ENCODE results near the gene MBD3L1.

GRCh38 chr19:8821748-8822241 is 10.4 kb upstream of the MBD3L1 start:
- no peak for TF ChIP-seq POLR2AphosphoS5 (IDR thresholded peaks at IDR 0.05; ENCODE audit: borderline replicate concordance, low read depth, low read length)
- no peak for TF ChIP-seq EZH2 (IDR thresholded peaks at IDR 0.05)
- TF ChIP-seq FOXP2 (optimal IDR thresholded peaks at IDR 0.05; ENCODE audit: control extremely low read depth, extremely low read length, insufficient read depth), result no peak

Measured in SK-N-MC (cell line).